NCI-H82 treated with DMSO at 0.1 percent for 48 hours (cell line): ENCODE measurements around the gene CSF2RB.

Experiments
- DNase-seq: peaks from one replicate; lab custom pipeline; 2025; ENCODE audit not compliant: unreplicated experiment; lab: John Stamatoyannopoulos, UW

Gene CSF2RB

DNA sequence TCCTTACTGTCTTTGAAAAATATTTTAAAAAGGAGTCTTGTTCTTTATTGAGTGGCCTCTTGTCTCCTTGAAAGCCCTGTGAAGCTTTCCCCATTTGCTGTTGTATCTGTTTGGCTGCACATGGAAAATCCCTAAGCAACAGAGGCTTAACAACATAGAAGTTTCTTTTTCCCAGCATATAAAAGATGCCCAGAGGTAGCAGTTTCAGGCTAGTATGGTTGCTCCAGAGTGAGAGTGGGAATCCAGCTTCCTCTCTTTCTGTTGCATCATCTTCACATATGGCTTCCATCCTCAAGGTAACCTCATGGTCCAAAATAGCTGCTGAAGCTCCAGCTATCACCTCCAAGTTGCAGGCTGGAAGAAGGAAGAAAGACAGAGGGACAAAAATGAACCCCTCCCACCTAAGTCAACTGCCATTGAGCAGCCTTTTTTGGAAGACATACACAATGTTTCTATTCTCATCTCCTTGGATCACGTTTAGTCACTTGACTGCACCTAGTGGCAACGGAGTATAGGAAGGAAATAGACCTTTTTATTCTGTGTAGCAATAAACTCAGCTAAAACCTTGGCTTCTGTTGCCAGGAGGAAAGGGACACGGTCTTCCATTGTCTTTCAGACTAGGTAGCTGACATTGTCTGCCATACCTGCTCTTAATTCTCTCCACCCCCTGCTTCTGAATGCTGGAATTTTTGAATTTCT, 5.3 kb downstream of the CSF2RB start:
- no peak for DNase-seq

DNA sequence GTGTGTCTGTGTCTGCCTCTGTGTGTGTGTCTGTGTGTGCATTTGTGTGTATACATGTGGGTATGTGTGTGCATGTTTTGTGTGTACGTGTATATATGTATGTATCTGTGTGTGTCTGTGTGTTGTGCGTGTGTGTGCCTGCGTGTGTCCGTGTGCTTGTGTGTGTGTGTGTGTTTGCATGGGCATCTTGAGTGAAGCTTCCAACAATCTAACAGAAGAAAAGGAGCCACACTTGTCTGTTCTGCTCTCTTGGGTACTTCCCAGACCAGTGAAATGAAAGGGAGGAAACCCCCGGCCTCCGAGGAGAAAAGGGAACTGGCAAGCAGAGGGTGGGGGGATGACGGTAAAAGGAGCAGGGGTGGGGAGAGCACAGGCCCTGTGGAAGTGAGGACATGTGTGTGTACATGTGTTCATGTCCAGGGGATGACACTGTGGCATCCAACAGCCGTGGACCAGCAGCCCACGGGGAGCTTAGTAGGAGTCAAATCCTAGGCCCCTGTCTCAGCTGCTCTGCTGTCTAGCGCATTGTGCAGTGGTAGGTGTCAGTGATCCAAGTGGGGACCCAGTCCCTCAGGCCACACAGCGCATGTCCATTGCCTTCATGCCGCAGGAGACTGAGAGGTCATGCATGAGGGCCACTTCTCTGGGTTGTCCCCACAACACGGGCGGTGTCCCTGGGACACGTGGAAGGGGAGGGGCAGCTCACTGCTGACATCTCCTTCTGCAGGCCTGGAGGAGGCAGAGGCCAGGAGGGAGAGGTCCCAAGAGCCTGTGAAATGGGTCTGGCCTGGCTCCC, 8.1 kb downstream of the CSF2RB start:
- DNase-seq: no peak

DNA sequence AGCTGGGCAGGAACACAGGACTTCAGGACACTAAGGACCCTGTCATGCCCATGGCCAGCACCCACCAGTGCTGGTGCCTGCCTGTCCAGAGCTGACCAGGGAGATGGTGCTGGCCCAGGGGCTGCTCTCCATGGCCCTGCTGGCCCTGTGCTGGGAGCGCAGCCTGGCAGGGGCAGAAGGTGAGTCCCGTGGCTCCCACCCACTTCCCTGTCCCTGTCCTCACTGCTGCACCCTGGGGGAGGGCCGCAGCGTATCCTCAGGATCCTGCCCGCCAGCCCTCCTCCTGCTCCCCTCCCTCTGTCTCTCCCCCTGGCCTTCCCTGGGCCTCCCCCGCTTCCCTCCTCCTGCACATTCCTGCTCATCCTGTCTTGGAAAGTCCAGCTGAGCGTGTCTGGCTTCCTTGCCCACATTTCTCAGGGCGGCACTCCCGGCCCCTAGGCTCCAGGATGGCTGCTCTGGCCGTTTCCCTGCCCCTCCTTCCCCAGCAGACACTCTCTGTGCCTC, 8.7 kb downstream of the CSF2RB start:
- DNase-seq: no peak

DNA sequence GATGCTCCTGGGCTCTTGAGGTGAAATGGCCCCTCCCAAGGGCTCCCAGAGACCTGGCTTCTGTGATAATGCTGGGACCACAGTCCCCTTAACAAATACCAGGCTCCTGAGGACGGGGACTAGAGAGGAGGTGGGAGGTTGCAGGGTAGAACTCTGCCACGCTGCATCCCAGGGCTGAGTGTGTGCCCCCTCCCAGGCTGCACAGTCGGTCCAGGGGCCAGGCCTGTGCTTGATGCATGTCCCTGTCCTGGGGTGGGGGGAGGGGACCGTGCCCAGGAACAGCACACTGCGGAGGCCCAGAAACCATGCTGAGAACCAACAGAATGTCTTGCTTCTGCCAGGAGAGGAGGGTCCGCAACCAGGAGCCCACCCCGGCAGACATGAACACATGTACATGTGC, 9.3 kb downstream of the CSF2RB start:
- DNase-seq: no peak

DNA sequence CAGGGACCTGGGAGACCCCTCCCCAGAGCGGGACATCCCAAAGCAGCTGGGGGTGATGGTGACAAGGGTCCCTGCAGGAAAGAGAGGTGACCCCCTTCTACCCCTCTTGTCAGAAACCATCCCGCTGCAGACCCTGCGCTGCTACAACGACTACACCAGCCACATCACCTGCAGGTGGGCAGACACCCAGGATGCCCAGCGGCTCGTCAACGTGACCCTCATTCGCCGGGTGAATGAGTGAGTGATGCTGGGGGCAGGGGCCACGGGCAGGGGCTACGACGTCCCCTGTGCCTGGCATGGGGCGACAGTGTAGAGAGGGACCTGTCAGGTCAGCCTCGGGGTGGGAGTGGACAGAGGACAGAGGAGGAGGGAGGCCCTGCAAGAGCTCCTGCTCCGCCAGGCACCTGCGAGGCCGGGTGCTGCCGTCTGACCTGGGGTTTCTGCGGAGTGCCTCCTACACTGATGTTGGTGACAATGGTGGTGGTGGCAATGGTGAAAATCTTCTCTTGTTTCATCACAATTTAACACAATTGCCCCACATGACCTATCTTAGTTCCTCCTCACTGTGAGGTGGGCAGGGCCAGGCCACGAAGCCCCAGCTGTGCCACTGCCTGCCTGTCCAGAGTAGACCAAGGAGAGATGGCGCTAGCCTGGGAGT, 9.8 kb downstream of the CSF2RB start:
- DNase-seq: no peak

DNA sequence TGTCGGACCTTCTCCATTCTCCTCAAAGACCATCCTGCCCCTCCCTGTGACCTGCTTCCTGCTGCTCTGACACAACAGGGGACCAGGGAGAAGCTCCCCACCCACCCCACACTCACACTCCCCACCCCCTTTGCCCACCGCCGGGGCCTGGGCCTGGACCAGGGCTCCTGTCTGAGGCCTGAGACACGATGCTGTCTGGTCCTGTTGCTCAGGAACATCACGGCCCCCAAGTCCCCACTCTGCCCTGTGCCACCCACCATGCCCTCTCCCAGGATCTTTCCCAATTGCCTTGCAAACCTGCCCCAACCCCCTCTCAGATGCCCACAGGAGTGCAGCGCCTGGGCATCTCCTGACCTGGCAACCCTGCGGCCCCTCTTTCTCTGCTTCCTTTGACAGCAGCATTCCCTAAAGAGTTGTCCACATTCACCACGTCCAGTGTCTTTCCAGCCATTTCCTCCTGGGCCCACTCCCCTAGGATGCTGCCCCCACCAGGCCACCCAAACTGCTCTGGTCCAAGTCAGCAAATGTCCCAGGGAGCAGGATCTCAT, 10.8 kb downstream of the CSF2RB start:
- no peak for DNase-seq

DNA sequence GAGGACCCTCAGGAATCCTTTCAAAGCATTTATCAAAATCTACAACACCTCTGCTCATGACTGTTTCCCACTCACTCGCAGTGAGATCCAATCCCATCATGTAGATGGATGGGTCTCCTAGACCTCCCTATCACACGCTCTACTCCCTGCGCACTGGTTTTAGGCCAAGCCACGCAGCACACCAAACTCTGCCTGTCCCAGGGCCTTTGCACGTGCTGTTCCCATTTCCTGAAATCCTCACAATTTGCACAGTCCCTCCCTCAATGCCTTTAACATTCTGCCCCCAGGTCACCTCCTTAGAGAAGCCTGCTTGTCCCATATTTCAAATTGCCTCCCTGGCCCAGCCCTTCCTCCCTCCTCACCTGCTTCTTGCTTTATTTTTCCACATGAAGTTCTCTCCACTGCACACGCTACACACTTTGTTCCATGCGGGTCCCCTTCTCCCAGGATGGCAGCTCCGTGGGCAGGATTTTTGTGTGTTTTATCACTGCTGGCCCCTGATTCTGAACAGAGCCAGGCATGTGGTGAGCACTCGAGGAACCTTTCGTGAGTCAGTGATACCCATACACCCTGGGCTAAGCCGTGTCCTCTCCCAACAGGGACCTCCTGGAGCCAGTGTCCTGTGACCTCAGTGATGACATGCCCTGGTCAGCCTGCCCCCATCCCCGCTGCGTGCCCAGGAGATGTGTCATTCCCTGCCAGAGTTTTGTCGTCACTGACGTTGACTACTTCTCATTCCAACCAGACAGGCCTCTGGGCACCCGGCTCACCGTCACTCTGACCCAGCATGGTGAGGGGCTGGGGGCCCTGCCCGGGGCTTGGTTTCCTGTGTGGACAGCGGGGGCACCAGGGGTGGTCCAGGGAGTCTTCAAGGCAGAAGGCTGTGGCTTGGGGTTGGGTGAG, 12.2 kb downstream of the CSF2RB start:
- DNase-seq: no peak

DNA sequence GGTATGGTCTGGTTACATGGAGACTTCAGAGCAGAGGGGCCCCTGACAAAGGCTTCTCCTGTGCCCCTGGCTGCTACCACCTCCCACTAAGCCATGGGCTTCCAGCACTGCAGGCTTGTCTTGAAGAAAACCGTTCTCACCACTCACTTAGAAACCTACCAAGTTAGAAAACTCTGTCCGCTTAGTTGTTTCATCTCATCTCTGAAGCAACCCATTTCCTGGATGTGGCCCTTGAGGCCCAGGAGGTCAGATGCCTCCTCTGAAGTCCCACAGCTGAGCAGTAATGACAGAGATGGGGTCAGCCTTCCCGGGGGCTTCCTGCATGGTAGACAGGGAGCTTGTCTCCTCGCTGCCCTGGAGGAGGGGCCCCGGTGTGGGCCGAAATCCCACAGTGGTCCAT, 12.9 kb downstream of the CSF2RB start:
- no peak for DNase-seq

DNA sequence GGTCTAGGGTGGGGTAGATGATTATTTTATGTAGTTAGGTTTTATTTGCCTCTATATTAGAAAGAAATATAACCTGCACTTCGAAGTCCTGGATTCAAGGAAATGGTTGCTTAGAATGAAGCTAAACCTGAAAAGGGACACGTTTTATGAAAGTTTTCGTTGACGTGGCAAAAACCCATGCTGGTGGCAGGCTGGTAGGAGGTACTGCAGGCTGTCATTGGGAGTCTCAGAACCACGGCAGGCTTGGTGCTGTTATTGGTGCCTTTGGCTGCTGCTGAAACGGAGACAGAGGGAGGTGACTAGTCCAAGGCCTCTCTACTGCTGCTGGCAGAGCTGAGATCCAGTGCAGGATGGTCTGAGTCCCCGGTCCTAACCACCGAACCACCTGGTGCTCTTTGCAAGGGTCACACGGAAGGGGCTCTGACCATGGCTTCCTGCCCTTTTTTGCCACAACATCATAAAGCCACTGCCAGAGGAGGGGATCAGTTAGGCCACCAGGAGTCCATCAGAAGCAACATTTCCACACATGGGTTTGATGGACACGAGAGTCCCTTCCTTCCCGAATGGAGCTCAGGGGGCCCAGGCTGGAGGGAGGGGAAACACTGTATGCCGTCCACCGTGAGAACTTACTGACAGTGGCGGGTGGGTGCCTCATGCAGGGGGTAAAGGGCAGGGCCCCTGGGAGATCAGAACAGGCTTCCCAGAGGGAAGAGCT, 13.4 kb downstream of the CSF2RB start:
- DNase-seq: no peak

DNA sequence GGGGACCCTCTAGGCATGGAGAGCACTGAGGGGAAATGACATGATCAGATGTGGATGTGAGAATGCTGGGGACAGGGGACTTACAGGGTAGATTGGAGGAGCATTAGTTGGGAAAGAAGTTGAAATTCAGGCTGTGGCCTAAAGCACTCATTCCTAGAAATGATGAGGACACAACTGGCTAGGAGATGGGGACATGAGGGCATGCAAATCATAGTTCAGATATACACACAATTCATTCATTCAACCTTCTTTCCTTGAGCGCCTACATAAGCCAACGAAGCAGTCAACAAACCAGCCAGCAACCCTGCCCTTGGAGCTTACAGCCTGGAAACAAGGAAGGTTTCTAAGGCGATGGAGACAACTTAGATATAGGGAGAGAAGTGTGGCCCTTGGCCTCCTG, 14.2 kb downstream of the CSF2RB start:
- no peak for DNase-seq

DNA sequence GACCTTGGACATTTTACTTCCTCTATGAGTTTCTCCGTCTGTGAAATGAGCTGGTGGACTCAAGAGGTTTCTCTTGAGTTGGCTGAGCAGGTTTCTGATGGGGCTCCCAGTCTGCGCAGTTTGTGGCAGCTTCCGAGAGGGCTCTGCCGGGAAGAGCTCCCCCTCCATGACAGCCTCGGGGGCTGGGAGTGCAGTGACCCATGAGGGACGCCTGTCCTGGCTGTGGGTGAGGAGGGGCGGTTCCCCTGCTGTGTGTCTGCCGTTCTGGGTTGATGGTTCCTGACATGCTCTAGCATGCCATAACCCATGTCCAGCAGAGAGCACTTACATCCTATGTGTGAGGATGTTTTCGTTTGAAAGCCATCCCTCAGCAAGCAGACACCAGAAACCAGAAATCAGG, 14.8 kb downstream of the CSF2RB start:
- no peak for DNase-seq

DNA sequence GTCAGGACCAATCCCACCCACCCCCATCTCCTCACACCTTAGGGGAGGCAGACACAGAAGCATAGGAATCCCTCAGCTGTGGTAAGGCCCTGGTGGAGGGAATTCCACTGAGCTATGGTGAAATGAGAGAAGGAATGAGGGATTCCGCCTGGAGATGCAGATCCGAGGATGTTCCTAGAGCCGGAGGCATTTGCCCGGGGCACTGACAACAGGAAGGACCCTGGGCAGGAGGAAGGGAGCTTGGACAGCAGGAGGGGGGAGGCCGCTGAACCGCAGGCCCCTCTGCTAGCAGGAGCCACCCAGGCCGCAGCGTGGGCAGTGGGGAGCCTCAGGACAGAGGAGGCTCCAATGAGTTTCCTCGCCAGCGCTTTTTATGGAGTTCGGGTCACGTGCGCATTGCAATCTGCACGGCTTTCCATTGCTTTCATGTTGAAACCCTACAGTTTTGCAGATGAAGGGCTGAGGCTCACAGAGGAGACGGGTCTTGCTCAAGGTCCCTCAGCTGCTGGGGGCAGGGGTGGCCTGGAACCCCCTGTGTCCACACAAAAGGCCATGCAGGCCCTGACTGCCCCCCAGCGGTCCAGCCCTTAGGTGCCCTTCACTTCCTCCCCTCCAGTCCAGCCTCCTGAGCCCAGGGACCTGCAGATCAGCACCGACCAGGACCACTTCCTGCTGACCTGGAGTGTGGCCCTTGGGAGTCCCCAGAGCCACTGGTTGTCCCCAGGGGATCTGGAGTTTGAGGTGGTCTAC, 15.5 kb downstream of the CSF2RB start:
- DNase-seq: no peak

DNA sequence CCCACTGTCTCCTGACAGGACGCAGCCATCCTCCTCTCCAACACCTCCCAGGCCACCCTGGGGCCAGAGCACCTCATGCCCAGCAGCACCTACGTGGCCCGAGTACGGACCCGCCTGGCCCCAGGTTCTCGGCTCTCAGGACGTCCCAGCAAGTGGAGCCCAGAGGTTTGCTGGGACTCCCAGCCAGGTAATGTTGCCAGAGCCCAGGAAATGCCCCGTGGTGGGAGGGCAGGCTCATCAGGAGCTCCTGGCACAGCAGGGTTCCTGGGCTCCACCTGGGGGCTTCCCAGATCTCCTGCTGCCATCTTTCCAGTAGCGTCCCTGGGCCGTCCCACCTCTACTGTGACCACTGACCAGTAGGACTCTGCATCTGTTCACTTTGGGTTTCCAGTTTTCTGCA, 16.2 kb downstream of the CSF2RB start:
- no peak for DNase-seq

DNA sequence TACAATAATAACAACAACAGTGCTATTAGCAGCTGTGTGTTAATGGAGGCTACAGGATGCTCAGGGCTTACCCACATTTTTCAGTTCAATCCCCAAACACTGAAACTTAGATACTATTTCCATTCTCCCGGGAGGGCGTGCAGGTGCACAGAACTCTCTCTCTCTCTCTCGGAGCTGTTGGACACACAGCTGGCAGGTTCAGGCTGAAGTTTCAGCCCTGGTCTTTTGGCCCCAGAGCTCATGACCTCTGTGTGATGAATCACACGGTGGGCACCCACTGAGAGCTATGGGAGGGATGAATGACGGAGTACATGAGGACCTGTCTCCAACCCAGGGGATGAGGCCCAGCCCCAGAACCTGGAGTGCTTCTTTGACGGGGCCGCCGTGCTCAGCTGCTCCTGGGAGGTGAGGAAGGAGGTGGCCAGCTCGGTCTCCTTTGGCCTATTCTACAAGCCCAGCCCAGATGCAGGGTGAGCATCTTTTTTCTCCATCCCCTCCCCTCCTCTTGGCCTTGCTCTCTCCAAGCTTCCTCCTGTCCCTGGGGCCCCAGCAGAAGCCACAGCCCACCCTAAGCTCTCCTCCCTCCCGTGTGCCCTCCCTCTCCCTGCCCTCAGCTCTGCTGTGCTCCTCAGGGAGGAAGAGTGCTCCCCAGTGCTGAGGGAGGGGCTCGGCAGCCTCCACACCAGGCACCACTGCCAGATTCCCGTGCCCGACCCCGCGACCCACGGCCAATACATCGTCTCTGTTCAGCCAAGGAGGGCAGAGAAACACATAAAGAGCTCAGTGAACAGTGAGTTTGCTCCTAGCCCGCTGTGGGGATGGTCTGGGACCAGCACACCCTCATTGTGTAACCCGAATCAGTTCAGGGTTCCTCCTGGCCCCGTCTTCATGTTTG, 16.9 kb downstream of the CSF2RB start:
- no peak for DNase-seq

DNA sequence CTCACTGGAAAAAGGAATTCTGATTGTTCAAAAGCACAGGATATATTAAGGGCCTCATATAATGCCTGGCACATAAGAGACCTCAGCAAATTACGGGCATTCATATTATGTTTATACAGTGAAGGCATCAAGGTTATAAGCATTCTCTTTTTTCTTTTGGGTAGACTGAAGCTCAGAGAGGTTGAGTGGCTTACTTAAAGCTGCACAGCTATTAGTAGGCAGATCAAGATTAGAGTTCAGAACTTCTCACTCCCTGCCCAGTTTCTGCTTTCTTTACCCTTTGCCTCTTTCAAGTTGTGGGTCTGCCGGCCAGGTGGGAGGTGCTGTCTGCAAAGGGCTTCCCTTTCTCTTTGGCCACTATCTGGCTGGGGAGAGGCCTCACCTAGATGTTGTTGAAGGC, 18.0 kb downstream of the CSF2RB start:
- no peak for DNase-seq

DNA sequence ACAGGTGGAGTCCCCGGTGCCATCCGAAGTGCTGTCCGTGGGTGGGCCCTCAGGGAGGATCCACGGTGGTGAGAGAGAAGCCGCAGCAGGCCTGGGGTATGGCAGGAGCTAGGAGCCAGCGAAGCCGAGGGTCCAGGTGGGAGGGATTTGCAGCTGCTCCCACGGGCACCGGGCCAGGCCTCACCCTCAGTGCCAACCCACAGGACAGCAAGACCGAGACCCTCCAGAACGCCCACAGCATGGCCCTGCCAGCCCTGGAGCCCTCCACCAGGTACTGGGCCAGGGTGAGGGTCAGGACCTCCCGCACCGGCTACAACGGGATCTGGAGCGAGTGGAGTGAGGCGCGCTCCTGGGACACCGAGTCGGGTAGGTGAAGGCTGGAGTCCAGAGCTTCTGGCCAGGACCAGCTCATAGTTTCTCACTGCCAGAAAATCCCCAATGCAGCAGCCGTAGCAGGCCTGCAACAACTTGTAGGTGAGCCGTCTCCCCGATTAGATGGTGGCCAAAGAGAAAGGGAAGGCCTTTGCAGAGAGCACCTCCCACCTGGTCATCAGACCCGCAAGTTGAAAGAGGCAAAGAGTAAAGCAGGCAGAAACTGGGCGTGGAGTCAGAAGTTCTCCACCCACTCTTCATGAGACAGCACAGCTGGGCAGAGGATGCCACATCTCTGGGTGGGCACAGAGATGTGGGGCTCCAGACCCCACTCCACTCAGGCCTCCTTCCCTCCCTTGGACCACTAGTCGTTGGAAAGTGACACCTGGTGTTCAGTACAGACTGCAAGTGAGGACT, 20.4 kb downstream of the CSF2RB start:
- DNase-seq: no peak
